GM19238 (cell line): Measurements from ENCODE around the gene GPR157.
"Not testable (repeated sequence)": the region's sequence is repeated elsewhere in the genome, so short reads cannot be mapped to it uniquely, and the experiment has no call there.

Source experiments
- DNase-seq: peaks from one replicate; pipeline ENCODE4 v3.0.0; 2011; ENCODE audit warnings: low spot score; ENCODE audit not compliant: insufficient read length

The GPR157 gene

DNA sequence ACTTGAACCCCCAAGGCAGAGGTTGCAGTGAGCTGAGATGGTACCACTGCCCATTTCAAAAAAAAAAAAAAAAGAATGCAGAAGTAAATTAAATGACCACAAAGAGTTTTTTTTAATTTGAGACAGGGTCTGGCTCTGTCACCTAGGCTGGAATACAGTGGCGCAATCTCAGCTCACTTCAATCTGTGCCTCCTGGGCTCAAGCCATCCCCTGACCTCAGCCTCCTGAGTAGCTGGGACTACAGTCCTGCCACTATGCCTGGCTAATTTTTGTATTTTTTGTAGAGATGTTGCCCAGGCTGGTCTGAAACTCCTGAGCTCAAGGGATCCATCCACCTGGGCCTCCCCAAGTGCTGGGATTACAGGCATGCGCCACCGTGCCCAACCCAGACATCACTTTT is 20.2 kb upstream of the GPR157 start:
- no peak for DNase-seq

DNA sequence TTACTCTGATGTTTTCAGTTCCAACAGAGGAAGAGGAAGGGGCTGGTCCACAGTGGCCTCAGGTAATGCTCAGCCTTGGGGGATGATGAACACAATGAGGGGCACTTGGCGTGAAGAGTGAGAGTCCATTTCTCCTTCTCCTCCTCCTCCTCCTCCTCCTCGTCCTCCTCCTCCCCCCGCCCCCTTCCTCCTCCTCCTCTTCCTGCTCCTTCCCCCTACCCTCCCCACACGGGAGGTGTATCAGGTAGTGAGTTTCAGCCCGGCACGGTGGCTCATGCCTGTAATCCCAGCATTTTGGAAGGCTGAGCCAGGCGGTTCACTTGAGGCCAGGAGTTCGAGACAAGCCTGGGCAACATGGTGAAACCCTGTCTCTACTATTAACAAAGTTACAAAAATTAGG is 17.3 kb upstream of the GPR157 start:
- no peak for DNase-seq

DNA sequence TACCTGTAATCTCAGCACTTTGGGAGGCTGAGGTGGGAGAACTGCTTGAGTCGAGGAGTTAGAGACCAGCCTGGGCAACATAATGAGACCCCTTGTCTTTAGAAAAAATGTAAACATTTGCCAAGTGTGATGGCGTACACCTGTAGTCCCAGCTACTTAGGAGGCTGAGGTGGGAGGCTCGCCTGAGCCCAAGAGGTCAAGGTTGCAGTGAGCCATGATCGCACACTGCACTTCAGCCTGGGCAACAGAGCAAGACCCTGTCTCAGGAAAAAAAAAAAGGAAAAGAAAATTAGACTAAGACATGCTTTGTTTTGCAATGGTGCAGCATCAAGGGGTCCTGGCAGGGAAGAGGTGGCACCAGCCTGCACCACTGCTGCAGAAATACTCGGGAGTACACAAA is 16.8 kb upstream of the GPR157 start:
- no peak for DNase-seq

DNA sequence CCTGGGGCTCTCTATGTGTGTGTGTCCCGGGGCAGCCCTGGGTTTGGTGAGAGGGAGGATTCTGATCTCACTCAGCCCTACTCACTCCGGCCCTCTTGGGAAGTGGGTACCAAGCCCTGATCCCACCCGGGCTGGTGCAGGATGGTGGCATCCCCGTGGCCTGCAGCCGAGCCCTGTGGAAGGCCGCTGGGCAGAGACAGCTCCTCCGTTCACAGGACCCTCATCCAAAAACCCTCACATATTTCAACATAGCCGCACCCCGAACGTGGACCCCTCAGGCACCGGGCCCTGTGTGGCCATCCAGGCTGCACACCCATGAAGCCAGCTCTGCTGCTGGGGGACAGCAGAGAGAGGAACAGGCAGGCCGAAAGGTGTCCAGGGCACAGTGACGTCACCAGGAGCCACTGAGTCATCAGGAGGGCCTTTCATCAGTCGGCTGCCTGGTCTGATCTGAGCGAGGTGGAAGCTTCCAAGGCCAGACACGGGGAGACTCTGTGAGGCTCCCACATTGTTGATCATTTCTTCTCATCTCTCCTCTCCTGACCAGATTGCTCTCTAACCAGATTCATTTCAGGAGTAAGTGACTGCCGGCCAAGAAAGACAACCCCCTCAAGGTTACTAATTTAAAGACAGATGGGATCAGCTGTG is 16.2 kb upstream of the GPR157 start:
- peak; percentile 41 for DNase-seq

DNA sequence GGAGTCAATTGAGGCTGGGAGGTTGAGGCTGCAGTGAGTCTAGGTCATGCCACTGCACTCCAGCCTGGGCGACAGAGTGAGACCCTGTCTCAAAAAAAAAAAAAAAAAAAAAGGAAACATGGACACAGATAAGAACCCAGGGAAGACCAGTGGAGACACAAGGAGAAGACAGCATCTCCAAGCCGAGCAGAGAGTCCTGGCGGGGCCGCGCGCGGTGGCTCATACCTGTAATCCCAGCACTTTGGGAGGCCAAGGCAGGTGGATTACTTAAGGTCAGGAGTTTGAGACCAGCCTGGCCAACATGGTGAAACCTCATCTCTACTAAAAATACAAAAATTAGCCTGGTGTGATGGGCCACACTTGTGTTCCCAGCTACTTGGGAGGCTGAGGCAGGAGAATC is 15.6 kb upstream of the GPR157 start:
- DNase-seq: not testable (repeated sequence)

DNA sequence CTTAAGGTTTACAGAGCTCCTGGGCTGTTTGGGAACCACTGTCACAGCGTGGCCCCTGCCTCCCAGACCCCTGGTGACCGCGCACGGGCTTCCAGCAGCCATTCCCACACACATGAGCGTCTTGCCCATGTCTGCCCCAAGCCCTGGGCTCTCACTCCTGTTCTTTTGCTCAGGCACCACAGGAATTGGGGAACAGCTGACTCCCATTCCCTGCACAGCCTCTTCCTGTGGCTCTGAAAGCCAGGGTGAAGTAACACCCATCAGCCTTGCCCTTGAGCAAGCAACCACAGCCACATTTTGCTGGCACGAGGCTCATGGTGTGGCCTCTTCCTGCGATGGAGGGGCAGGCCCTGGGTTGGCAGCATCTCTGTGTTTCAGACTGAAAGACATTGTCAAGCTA is 14.3 kb upstream of the GPR157 start:
- DNase-seq: no peak

DNA sequence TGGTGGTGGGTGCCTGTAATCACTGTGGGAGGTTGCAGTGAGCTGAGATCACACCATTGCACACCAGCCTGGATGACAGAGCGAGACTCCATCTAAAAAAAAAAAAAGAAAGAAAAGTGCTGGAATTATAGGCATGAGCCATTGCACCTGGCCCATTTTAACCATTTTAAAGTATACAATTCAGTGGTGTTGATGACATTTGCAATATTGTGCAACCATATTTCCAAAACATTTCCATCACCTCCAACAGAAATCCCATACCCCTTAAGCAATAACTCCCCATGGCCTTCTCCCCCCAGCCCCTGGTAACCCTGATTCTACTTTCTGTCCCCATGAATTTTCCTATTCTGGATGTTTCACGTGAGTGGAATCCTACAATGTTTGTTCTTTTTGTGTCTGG is 11.0 kb upstream of the GPR157 start:
- DNase-seq: no peak

DNA sequence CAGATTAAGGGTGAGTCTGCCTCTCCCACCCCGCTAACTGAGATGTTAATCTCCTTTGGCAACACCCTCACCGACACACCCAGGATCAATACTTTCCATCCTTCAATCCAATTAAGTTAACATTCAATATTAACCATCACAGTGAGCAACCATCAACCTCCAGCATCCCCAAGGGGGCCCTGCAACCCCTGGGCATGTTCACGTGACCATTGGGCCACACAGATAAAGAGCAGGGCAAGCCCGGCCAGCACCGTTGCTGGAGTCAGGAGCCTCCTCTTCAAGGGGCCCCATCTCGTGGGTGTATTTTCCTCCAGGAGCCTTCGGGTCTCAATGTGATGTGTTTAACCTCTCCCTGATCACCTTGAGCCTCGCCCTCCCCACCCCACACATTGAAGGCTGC is 8.0 kb upstream of the GPR157 start:
- no peak for DNase-seq

DNA sequence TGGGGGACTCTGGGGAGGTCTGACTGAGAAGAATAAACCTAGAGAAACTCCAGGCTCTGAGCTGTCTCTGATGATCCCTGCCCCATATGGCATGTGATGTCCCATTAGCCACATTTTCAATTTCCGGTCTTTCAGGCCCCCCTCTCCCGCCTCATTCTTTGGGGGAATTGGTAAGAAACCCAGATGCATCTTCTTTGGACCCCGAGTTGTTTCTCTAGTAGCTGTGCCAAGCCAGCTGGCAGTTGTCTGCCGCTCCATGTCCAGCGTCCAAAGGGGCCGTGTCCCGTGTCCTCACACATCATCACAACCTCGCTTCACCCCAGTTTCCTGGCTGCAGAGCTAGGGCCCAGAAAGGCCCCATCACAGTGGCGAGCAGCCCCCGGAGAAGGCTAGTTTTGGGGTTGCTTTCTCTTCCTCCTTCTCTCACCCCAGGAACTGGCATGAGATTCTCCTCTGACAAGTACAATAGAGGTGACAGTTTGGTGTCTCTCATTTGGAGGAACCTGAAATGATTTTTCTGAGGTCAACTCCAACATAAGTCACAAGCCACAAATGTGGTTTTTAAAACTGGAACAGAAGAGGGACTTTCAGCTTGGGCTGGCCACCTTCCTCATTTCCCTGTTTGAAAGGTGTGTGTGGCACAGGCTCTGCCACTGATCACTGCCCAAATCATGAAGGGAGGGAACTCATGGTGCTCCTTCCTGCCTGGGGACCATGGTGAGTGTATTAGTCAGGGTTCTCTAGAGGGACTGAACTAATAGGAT is 6.4 kb upstream of the GPR157 start:
- no peak for DNase-seq

DNA sequence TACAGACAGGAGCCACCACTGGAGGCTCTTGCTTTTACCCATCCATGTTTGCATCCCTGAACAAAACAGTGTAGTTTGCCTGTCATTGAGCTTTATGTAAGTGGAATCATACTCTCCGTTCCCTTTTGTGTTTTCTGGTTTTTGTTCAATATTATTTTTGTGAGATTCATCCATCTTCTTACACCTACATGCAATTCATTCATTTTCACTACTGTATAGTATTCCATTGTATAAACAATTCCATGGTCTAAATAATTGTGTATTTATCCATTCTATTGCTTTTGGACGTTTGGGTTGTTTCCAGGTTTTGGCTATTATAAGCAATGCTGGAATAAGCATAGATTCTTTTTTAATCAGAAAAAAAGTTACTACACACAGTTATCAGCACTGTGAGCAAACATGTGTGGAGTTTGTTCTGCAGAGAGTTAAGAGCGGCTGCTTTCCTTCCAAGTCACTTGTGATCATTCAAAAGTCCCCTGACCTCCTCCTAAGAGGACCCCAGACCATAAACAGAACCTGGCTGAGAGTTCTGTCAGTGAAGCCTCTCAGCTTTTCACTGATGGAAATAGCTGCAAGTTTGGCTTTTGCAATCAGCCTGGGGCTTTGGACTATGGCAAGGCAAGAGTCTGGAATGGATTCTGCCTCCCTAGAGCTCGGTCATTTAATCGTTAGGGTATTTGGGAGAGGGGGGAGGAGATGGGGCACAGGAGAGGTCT is 5.1 kb upstream of the GPR157 start:
- no peak for DNase-seq

DNA sequence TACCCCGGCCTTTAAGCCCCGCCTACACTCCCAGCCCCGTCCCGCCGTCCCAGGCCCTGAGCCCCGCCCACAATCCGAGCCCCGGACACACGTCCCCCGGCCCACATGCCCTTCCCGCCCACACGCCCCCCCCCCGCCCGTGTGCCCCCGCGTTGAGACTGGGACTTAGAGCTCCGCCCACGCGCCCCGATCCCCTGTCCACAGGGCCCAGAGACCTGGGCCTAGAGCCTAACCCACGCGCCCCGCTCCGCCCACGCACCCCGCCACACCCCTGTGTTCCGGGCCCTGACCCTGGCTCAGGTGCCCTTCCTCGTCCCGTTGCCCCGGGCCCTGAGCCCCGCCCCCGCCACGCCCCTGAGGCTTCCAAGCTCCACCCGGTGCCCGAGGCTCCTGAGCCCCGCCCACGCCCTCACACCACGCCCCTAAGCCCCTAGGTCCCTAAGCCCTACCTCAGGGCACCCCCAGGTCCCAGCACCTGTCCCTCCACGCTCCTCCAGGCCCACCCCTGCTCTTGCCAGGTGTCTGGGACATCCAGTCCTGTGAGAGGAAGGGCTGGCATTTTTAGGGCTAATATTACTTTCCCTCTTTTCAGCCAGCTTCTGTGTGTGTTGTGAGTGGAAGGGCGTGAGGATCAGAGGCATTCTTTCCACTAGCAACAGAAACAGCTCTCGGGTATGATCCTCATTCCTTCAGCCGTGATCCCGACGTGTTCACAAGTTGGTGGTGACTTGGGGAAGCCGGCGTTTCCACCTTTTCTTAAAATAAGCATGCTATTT is 552 bp upstream of the GPR157 start:
- peak; percentile 84 for DNase-seq

DNA sequence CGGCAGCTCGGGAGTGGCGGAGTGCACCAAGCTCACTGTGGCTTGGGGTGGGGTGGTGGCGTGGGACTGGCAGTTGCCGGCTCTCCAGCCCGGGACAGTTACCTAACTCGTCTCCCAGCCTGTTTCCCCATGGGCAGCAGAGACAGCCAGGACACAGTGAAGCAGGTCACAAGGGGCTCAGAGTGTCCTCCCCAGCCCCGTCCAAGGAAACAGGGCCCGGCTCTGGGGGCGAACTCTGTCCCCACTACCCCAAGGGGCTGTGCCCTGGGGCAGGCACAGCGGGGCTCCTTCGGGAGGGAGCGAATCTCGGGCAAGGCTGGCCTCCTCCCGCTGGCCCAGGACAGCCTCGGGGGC is 759 bp downstream of the GPR157 start:
- DNase-seq: no peak

DNA sequence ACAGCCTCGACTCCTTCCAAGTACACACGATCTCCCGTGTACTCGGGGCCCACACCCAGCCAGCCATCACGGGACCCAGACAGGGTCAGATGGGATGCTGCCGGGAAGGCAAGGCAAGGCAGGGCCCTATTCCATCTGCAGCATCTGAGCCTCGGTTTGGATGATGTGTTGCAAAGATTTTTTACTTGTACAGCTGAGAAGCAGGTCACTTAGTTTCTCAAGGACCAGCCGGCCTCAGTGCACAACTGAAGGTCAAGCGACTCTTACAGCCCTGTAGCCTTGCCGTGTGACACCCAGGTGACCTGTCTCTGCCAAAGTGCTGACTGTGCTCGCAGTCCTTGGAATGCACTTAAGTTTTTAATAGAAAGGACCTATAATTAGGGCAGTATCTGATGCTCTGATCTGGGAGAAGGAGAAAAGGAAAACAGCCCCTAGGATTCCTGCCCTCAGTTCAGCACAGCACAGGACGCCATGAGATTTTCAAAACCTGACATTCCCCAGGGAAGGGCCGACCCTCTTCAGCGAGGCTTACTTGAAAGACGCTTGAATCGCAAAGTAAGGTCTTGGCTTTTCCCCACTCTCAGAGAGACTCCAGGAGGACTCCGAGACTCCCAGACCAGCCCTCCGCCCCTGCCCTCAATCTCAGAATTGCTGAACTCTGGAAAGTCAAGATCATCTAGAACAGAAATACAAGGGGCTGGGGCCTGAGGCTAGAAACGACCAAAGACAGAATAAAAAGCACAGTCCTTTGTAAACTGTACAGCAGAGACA is 1.3 kb downstream of the GPR157 start:
- DNase-seq: no peak

DNA sequence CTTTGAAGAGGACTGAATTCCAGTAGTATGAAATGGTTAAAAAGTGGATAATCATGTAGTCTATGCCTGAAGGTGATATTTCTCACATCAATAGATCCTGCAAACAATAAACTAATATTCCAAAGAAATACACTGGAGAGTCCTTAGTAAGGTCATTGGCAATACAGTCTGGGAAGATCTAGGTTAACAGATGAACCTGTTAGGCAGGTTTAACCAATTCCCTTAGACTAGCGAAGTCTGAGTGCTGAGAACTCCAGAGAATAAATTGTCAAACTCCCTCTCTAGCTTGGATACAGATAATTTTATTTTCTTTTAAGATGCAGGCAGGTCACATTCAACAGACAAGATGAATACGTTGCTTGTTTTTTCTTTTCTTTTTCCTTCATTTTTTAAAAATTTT is 2.4 kb downstream of the GPR157 start:
- no peak for DNase-seq

DNA sequence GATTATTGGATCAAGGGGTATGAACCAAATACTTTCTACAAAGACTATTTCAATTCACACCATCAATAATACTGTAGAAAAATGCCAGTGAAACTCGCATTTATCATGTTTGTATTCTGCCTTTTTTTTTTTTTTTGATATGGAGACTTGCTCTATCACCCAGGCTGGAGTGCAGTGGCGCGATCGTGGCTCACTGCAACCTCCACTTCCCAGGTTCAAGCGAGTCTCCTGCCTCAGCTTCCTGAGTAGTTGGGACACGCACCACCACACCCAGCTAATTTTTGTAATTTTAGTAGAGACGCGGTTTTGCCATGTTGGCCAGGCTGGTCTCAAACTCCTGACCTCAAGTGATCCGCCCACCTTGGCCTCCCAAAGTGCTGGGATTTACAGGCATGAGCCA is 3.1 kb downstream of the GPR157 start:
- not testable (repeated sequence) for DNase-seq

DNA sequence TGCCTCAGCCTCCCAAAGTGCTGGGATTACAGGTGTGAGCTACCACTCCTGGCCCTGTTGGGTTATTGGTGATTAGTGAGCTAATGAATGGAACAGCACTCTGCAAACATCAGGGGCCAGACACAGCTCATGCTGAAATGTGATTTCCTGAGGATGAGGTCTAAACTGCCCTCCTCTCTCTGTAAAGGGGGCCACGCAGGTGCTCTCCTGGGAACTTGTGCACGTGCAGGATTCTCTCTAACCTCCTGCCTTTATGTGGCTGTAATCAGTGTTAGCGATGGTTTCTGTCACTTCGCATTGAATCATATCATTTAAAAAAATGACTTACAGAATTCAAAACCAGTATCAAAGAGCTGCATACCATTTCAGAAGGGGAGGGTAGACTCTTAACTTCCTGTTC is 3.6 kb downstream of the GPR157 start:
- DNase-seq: no peak

DNA sequence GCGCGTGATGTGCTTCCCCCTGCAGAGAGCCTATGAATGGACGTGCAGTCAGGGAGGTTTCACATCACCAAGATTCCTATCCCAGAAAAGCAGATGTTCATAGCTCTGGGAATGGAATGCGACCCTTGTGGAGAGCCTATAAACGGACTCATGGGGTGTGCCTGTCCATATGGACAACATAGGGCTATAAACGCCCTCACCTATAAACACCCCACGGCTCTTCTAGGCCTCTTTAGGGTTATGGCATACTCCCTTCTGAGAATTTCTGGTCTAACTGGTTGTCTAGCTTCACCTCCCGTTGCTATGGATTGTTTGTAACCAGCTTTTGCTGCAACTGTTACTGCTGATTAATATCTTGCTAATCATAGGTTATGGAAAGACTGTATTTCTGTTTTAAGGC is 4.5 kb downstream of the GPR157 start:
- not testable (repeated sequence) for DNase-seq

DNA sequence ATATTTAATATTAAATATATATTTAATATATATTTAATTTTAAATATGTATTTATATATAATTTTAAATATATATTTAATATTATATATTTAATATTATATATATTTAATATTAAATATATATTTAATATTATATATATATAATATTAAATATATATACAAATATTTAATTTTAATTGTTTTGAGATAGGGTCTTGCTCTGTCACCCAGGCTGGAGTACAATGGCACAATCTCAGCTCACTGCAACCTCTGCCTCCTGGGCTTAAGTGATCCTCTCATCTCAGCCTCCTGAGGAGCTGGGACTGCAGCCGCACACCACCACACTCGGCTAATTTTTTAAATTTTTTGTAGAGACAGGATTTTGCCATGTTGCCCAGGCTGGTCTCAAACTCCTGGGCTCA is 5.2 kb downstream of the GPR157 start:
- DNase-seq: not testable (repeated sequence)

DNA sequence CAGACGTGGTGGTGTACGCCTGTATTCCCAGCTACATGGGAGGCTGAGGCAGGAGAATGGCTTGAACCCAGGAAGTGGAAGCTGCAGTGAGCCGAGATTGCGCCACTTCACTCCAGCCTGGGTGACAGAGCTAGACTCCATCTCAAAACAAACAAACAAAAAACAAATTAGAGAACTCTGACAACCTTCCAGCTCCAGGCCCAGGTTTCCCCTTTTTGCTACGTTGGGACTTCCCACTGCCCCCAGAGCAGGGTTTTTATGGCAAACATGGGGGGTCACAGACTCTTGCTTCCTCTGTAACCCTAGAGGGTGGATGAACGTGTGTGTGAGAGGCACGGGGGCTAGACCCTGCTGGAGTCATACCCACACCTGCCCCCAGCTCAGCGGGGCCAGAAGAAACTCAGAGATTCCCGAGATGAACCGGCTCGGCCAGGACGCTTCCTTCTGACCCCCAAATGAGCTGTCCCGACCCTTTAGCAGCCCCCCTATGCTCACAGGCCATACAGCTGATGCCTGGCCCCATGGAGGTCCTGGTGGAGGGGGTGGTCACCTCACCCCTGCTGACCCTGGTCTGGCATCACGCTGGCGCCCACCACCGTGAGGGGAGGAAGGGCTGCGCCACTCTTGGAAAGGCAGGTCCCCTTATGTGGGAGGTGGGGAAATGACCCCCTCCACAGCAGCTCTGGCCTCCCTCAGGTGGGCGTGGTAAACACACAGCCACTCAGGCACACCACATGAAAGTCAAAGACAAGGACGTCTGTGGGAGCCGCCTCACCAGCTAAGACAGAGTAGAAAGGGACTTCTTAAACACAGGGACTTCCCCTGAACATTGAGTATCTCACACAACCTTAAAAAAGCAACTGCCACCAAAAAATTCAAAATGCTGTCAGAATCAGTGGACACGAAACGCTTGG is 7.1 kb downstream of the GPR157 start:
- no peak for DNase-seq

DNA sequence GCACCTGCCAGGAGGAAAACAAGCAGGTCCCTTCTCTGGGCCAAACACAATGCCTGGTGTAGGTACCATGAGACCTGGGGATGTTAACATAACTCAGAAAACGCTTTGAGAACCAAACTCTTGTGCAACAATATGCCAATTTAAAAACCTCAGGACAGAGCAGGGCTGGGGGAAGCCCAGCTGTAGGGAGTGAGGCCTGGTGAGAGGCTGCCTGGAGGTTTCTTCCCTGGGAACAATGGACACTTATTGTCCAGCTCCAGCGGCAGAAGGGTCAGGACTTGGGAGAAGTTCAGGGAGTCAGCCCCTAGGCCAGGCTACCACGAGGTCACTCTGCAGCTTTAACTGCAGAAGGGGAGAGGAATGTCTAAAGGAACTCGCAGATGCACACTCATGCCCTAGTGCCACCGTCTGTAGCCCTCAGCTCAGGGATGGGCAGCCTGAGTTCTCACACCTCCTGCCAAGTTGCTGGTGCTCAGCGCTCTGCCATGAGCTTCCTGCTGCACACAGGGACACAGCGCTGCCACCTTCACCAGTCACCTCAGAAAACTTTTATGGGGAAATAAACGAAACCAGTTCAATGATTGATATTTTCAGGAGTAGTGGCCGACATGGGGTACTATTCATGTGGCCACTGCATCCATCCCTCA is 8.5 kb downstream of the GPR157 start:
- DNase-seq: no peak
